Esophagus muscularis mucosa (tissue), 4 donors: ENCODE results near the gene SPACA9. TPM values are rescaled to one million over a fixed set of nuclear protein-coding genes. Genes with fewer than 3 reads are reported as not detected.

ENCODE experiments used
- DNase-seq: peaks from one replicate; pipeline ENCODE4 v3.0.0-alpha.2; 2017; ENCODE audit errors: extremely low spot score
- H3K27ac ChIP-seq, 4 donors: fragments of 200-600 bp; sonication (generic); replicated peaks in 1 of 4; 1 replicate in 3 of 4; 2 replicates in 1 of 4; pipeline ENCODE4 v1.5.1; 2016 to 2019; ENCODE audit warnings: mild to moderate bottlenecking in 1 of 4
- H3K27me3 ChIP-seq, 4 donors: fragments of 200-600 bp; sonication (generic); one replicate each; pipeline versions ENCODE4 v1.5.1 to v1.6.0; 2016 to 2019
- H3K36me3 ChIP-seq, 4 donors: fragments of 200-600 bp; sonication (generic); one replicate each; pipeline ENCODE4 v1.5.1; 2016 to 2019
- H3K4me1 ChIP-seq, 4 donors: fragments of 200-600 bp; sonication (generic); one replicate each; pipeline ENCODE4 v1.5.1; 2016 to 2019
- H3K4me3 ChIP-seq, 4 donors: fragments of 200-600 bp; sonication (generic); 1 replicate in 2 of 4; 2 replicates in 2 of 4; pipeline ENCODE4 v1.5.1; 2016 to 2019; ENCODE audit warnings: mild to moderate bottlenecking in 4 of 4, moderate library complexity in 1 of 4
- H3K9me3 ChIP-seq, 4 donors: fragments of 200-600 bp; sonication (generic); 1 replicate in 3 of 4; 2 replicates in 1 of 4; pipeline ENCODE4 v1.5.1; 2016 to 2019
- EP300 ChIP-seq: sonication (generic); formaldehyde crosslinking; IDR thresholded peaks from one replicate; pipeline ENCODE4 v1.6.1; 2017; ENCODE audit warnings: antibody characterized with exemption
- POLR2A ChIP-seq: fragments of 450-650 bp; IDR thresholded peaks from one replicate; pipeline ENCODE4 v1.6.1; 2017; ENCODE audit warnings: antibody characterized with exemption, moderate library complexity, mild to moderate bottlenecking, low read depth
- POLR2AphosphoS5 ChIP-seq, 2 donors: sonication (generic); formaldehyde crosslinking; IDR thresholded peaks; one replicate each; pipeline ENCODE4 v1.6.1; 2017; ENCODE audit warnings: antibody characterized with exemption in 2 of 2
- WGBS: methylation state at CpG from one replicate; pipeline ENCODE4 v1.1.5; 2018; 5-methylcytosine and 5-hydroxymethylcytosine counted together
- intact Hi-C: fragments of 100-400 bp; cut with DNase I; formaldehyde crosslinking; loops from one replicate; pipeline ENCODE4 v1.15.1; 2023
- total RNA-seq, 4 donors: library from RNA; depleted of rRNA; stranded (reverse); fragments of >200 nt; gene quantifications; one replicate each; pipeline versions ENCODE4 v1.1.0 to v1.2.1, GENCODE V29; 2016
- TF ChIP-seq, protein P1 (sequence below), 3 experiments: fragments of 200-600 bp in 2 of 3; fragments of 450-650 bp in 1 of 3; sonication (generic) in 2 of 3; IDR thresholded peaks; one replicate each; pipeline ENCODE4 v1.5.1; 2017 to 2019; ENCODE audit warnings: antibody characterized with exemption in 3 of 3, mild to moderate bottlenecking in 2 of 3, moderate library complexity in 1 of 3

The SPACA9 gene
- total RNA-seq, 4 donors from 2014 or later: 3.3 to 10.1 (median 5.5) TPM

DNA sequence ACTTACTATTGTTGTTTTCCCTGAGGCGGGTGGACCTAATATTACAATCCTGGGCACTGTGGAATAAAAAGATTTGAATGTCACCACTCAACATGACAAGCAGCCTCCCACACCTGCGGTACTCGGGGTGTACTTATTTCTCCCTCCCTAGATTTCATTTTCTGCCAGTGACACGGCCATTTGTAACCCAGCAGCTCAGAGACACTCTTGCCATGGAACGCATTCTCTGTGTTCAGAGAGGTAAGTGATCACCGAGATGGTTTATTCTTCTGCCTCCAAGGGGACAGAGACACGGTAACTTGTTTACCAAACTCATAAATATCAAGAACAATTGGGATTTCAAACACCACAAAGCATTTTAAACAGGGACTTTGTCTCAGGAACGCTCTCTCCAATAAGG is 11.8 kb upstream of the SPACA9 start:
- intact Hi-C loops: no loop called here
- no peak overlapping the region for H3K27ac ChIP-seq
- no peak for DNase-seq

DNA sequence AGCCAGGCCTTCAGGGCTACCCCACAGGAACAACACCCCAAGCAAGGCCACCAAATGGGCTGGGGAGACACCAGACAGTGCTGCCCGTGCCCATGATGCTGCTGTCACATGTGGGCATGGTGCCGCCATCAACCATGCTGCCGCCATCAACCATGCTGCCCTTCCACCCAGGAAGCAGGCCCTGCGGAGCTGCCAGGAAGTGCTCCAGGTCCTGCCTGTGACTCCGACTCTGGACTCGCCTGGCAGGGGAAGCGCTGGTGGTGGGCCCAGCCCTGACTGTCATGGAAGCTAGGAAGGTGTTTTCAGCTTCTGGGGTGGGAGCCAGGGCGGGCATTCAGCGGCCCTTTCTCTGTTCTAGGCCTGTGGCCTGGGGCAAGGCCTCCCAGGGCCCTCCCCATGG is 9.4 kb upstream of the SPACA9 start:
- 93% methylated on average over 7 of the region's 9 CpGs for WGBS
- Histone ChIP-seq H3K27me3 (no peaks in the 10 kb centered on the region), H3K4me3 (no peak overlapping the region), H3K4me1 (peaks cover 0 to 18% (median 2%) of the 10 kb centered on the region in 4 donors), H3K36me3 (no peaks in the 10 kb centered on the region), H3K27ac (no peak overlapping the region), H3K9me3 (no peaks in the 10 kb centered on the region)
- intact Hi-C loops: no loop called here
- DNase-seq: no peak
- TF ChIP-seq POLR2A (no peak), EP300 (no peak), POLR2AphosphoS5 (IDR thresholded peaks at IDR 0.05) (no peak)
- TF ChIP-seq, protein P1, sequence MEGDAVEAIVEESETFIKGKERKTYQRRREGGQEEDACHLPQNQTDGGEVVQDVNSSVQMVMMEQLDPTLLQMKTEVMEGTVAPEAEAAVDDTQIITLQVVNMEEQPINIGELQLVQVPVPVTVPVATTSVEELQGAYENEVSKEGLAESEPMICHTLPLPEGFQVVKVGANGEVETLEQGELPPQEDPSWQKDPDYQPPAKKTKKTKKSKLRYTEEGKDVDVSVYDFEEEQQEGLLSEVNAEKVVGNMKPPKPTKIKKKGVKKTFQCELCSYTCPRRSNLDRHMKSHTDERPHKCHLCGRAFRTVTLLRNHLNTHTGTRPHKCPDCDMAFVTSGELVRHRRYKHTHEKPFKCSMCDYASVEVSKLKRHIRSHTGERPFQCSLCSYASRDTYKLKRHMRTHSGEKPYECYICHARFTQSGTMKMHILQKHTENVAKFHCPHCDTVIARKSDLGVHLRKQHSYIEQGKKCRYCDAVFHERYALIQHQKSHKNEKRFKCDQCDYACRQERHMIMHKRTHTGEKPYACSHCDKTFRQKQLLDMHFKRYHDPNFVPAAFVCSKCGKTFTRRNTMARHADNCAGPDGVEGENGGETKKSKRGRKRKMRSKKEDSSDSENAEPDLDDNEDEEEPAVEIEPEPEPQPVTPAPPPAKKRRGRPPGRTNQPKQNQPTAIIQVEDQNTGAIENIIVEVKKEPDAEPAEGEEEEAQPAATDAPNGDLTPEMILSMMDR (IDR thresholded peaks at IDR 0.05): no peak

More for the DNA sequence above, 11.8 kb upstream of the SPACA9 start:
- Histone ChIP-seq H3K36me3 (peaks cover 0 to 5% (median 0%) of the 10 kb centered on the region in 4 donors), H3K4me1 (peaks cover 0 to 17% (median 2%) of the 10 kb centered on the region in 4 donors), H3K27me3 (no peaks in the 10 kb centered on the region), H3K9me3 (no peaks in the 10 kb centered on the region), H3K4me3 (no peak overlapping the region)
- TF ChIP-seq POLR2A: no peak
- TF ChIP-seq, protein P1 (IDR thresholded peaks at IDR 0.05): no peak
- TF ChIP-seq POLR2AphosphoS5 (IDR thresholded peaks at IDR 0.05): no peak
- TF ChIP-seq EP300: no peak
- WGBS: 86% methylated on average over 8 of the region's 8 CpGs

DNA sequence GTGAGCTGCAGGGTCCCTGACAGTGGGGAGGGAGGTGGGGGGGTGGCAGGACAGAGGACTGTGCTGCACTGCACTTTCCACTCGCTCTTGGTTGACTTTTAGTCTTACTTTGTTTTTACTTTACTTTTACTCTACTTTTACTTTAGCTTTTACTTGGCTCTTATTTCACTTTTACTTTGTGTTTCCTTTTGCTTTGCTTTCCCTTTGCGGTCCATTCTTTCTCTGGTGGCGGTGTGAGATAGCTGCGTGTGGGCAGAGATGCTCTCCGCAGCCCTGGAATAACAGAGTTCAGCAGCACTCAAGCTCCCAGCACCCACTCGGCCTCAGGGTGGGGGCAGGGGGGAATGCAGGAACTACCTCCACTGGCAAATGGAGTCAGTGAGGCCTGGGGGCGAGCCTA is 5.3 kb upstream of the SPACA9 start:
- intact Hi-C loops: no loop called here
- no peaks in the 10 kb centered on the region for H3K9me3 ChIP-seq
- TF ChIP-seq EP300: no peak
- TF ChIP-seq, protein P1 (IDR thresholded peaks at IDR 0.05): no peak
- no peak for TF ChIP-seq POLR2AphosphoS5 (IDR thresholded peaks at IDR 0.05)
- TF ChIP-seq POLR2A: no peak
- no peaks in the 10 kb centered on the region for H3K36me3 ChIP-seq
- peaks cover 5 to 27% (median 10%) of the 10 kb centered on the region in 4 donors for H3K4me1 ChIP-seq
- DNase-seq: no peak
- no peak overlapping the region for H3K27ac ChIP-seq
- H3K27me3 ChIP-seq: no peaks in the 10 kb centered on the region
- WGBS: 80% methylated on average over 7 of the region's 7 CpGs
- H3K4me3 ChIP-seq: no peak overlapping the region

DNA sequence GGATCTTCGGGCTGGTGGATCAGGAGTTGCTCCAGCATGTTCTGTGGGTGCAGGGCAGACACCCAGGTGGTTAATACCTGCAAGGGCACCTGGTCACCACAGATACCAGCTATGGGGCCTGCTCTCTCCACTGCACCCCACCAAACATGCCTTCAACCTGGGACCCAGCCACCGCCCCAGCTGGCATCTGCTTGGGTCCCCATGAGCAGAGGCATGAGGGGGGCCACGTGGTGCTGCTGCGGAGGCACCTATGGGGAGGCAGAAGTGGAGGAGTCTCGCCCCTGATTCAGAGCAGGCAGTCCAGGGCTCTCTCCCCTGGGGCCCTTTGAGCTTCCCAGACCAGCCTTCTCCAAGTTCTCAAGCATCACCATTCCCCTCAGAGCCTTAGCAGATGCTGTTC is 3.5 kb upstream of the SPACA9 start:
- DNase-seq: no peak

More for the DNA sequence above, 3.5 kb upstream of the SPACA9 start:
- intact Hi-C loops: loop anchor here (5.0 kb wide), 2 partner anchors 72 to 203 kb away; partner anchors contain the start of gene GTF3C4
- Histone ChIP-seq H3K9me3 (no peaks in the 10 kb centered on the region), H3K27me3 (no peaks in the 10 kb centered on the region), H3K4me1 (peaks cover 11 to 35% (median 22%) of the 10 kb centered on the region in 4 donors), H3K4me3 (no peak overlapping the region), H3K27ac (no peak overlapping the region), H3K36me3 (no peaks in the 10 kb centered on the region)
- TF ChIP-seq POLR2AphosphoS5 (IDR thresholded peaks at IDR 0.05): no peak
- TF ChIP-seq, protein P1 (IDR thresholded peaks at IDR 0.05): no peak
- no peak for TF ChIP-seq EP300
- TF ChIP-seq POLR2A: no peak
- 83% methylated on average over 5 of the region's 5 CpGs for WGBS
